ENCODE results near the gene CATSPER4. TPM values are rescaled to one million over a fixed set of nuclear protein-coding genes. Genes with fewer than 3 reads are reported as not detected.

Gene CATSPER4
- total RNA-seq, 6 experiments from 2014 or later, result not detected

- Histone ChIP-seq H3K4me3 (no peak overlapping the region), H3K27me3 (no peaks in the 10 kb centered on the region), H3K4me1 (no peaks in the 10 kb centered on the region), H3K36me3 (no peaks in the 10 kb centered on the region), H3K27ac (no peak overlapping the region), H3K9me3 (no peaks in the 10 kb centered on the region)
- TF ChIP-seq, protein P1, sequence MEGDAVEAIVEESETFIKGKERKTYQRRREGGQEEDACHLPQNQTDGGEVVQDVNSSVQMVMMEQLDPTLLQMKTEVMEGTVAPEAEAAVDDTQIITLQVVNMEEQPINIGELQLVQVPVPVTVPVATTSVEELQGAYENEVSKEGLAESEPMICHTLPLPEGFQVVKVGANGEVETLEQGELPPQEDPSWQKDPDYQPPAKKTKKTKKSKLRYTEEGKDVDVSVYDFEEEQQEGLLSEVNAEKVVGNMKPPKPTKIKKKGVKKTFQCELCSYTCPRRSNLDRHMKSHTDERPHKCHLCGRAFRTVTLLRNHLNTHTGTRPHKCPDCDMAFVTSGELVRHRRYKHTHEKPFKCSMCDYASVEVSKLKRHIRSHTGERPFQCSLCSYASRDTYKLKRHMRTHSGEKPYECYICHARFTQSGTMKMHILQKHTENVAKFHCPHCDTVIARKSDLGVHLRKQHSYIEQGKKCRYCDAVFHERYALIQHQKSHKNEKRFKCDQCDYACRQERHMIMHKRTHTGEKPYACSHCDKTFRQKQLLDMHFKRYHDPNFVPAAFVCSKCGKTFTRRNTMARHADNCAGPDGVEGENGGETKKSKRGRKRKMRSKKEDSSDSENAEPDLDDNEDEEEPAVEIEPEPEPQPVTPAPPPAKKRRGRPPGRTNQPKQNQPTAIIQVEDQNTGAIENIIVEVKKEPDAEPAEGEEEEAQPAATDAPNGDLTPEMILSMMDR (IDR thresholded peaks at IDR 0.05), result no peak
- no peak for TF ChIP-seq POLR2A (IDR thresholded peaks at IDR 0.05)
- ATAC-seq, result no peak
- intact Hi-C loops (cut with DNase I), result loop anchor here (5.0 kb wide), 2 partner anchors 47 to 117 kb away; no protein-coding TSS in a partner anchor
- no peak for DNase-seq
Observed at GRCh38 chr1:26148887-26149286, 41.5 kb upstream of the CATSPER4 start.

GRCh38 chr1:26153966-26154532 lies 36.4 kb upstream of the CATSPER4 start:
- Histone ChIP-seq H3K27ac (no peak overlapping the region), H3K36me3 (no peaks in the 10 kb centered on the region), H3K27me3 (no peaks in the 10 kb centered on the region), H3K4me3 (no peak overlapping the region), H3K4me1 (no peaks in the 10 kb centered on the region), H3K9me3 (no peaks in the 10 kb centered on the region)
- DNase-seq (no peak), ATAC-seq (no peak)
- TF ChIP-seq POLR2A (IDR thresholded peaks at IDR 0.05), result no peak
- TF ChIP-seq, protein P1 (IDR thresholded peaks at IDR 0.05), result no peak
- intact Hi-C loops (cut with DNase I), result loop anchor here in 1 of 2 donors (10.0 kb wide), 1 partner anchor 119 kb away; no protein-coding TSS in a partner anchor
- 66% methylated on average over 3 of the region's 5 CpGs for WGBS (ENCODE audit: insufficient coverage, low coverage, low lambda C conversion rate, missing lambda C conversion rate)

DNA sequence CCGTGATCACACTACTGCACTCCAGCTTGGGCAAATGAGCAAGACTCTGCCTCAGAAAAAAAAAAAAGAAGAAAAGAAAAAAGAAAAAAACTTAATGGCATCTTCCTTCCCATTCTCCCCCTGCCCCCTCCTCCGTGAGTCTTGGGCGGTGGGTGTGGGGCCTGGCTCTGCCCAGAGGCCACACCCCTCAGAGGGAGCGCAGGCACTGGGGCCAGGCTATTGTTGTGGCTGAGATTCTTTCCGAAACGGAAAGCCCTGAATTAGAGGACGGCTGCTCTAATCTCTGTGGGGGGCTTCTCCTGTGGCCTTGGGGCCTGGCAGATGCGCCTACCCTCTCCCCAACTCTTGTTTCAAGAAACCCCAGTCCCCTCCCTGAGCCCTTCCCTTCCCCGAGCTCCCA lies 35.7 kb upstream of the CATSPER4 start:
- H3K4me1 ChIP-seq, result no peaks in the 10 kb centered on the region
- DNase-seq, result no peak
- TF ChIP-seq, protein P1 (IDR thresholded peaks at IDR 0.05), result no peak
- TF ChIP-seq POLR2A (IDR thresholded peaks at IDR 0.05), result no peak
- H3K27ac ChIP-seq, result no peak overlapping the region
- peak in 1 of 4 donors; percentile 34 for ATAC-seq
- intact Hi-C loops (cut with DNase I), result loop anchor here in 1 of 2 donors (10.0 kb wide), 1 partner anchor 120 kb away; no protein-coding TSS in a partner anchor
- H3K27me3 ChIP-seq, result no peaks in the 10 kb centered on the region
- no peak overlapping the region for H3K4me3 ChIP-seq
- H3K9me3 ChIP-seq, result no peaks in the 10 kb centered on the region
- 52% methylated on average over 3 of the region's 9 CpGs for WGBS (ENCODE audit: insufficient coverage, low coverage, low lambda C conversion rate, missing lambda C conversion rate)
- no peaks in the 10 kb centered on the region for H3K36me3 ChIP-seq

GRCh38 chr1:26155370-26156284 lies 34.8 kb upstream of the CATSPER4 start:
- Histone ChIP-seq H3K27me3 (no peaks in the 10 kb centered on the region), H3K27ac (no peak overlapping the region), H3K4me1 (no peaks in the 10 kb centered on the region), H3K4me3 (no peak overlapping the region), H3K36me3 (no peaks in the 10 kb centered on the region), H3K9me3 (no peaks in the 10 kb centered on the region)
- ATAC-seq (peak in 2 of 4 donors; percentile 8 to 28), DNase-seq (peak in 1 of 3 donors; percentile 31)
- TF ChIP-seq POLR2A (IDR thresholded peaks at IDR 0.05), result no peak
- 28% methylated on average over 11 of the region's 21 CpGs for WGBS (ENCODE audit: insufficient coverage, low coverage, low lambda C conversion rate, missing lambda C conversion rate)
- intact Hi-C loops (cut with DNase I), result loop anchor here in 1 of 2 donors (10.0 kb wide), 1 partner anchor 121 kb away; no protein-coding TSS in a partner anchor

All from right lobe of liver (tissue), 6 donors.